Body of pancreas (tissue), 4 donors: Measurements from ENCODE around the gene YEATS2. TPM values are rescaled to one million over a fixed set of nuclear protein-coding genes. Genes with fewer than 3 reads are reported as not detected.
"Not testable (repeated sequence)": the region's sequence is repeated elsewhere in the genome, so short reads cannot be mapped to it uniquely, and the experiment has no call there.

Experiments used
- ATAC-seq: fragments of 150-250 bp; one replicate; pipeline ENCODE4 v1.9.1; 2016
- DNase-seq, 4 donors: peaks; one replicate each; pipeline ENCODE4 v3.0.0-alpha.2; 2019
- H3K27ac ChIP-seq, 4 donors: fragments of 200-600 bp; sonication (generic); 1 replicate in 3 of 4; 2 replicates in 1 of 4; pipeline versions ENCODE4 v1.5.1 to v1.6.1; 2016 to 2019; ENCODE audit warnings: mild to moderate bottlenecking in 1 of 4, mixed read lengths in 1 of 4, moderate library complexity in 1 of 4
- H3K27me3 ChIP-seq, 2 donors: fragments of 200-600 bp; sonication (generic); one replicate each; pipeline ENCODE4 v1.6.0; 2016; ENCODE audit warnings: mild to moderate bottlenecking in 1 of 2
- H3K36me3 ChIP-seq, 2 donors: fragments of 200-600 bp; sonication (generic); replicated peaks in 1 of 2; 2 replicates each; pipeline ENCODE4 v1.5.1; 2016; ENCODE audit warnings: low read depth in 2 of 2; ENCODE audit not compliant: insufficient read depth in 1 of 2
- H3K4me1 ChIP-seq: fragments of 200-600 bp; sonication (generic); one replicate; pipeline ENCODE4 v1.6.0; 2016
- H3K4me3 ChIP-seq, 2 donors: fragments of 200-600 bp; sonication (generic); 1 replicate in 1 of 2; 2 replicates in 1 of 2; pipeline ENCODE4 v1.5.1; 2016 to 2019
- H3K9me3 ChIP-seq, 3 donors: fragments of 200-600 bp; sonication (generic); 1 replicate in 2 of 3; 2 replicates in 1 of 3; pipeline ENCODE4 v1.5.1; 2016
- CTCF ChIP-seq, 7 experiments: fragments of 450-650 bp in 4 of 7; fragments of 200-600 bp in 3 of 7; sonication (generic) in 3 of 7; IDR thresholded peaks; one replicate each; pipeline ENCODE4 v1.5.1; 2016 to 2019; ENCODE audit warnings: antibody characterized with exemption in 7 of 7
- POLR2A ChIP-seq, 3 donors: fragments of 450-650 bp; IDR thresholded peaks; one replicate each; pipeline ENCODE4 v1.6.1; 2016; ENCODE audit warnings: antibody characterized with exemption in 3 of 3, mild to moderate bottlenecking in 2 of 3
- WGBS, 2 donors: methylation state at CpG; one replicate each; pipeline ENCODE4 v1.1.5; 2017; 5-methylcytosine and 5-hydroxymethylcytosine counted together
- intact Hi-C: fragments of 100-400 bp; cut with DNase I; formaldehyde crosslinking; loops from one replicate; pipeline ENCODE4 v1.15.1; 2023
- total RNA-seq, 2 donors: library from RNA; depleted of rRNA; stranded (reverse); fragments of >200 nt; gene quantifications; one replicate each; pipeline ENCODE4 v1.1.0, GENCODE V29; 2016

Gene YEATS2
- total RNA-seq, 2 donors from 2014 or later: 12.5 to 13.8 TPM

GRCh38 chr3:183662099-183662498, 35.5 kb upstream of the YEATS2 start:
- Histone ChIP-seq H3K9me3 (no peaks in the 10 kb centered on the region), H3K27me3 (no peaks in the 10 kb centered on the region), H3K4me3 (no peak overlapping the region), H3K27ac (no peak overlapping the region), H3K4me1 (peaks cover 17% of the 10 kb centered on the region), H3K36me3 (peaks cover 10% of the 10 kb centered on the region in 2 donors)
- DNase-seq: no peak
- 12 to 36% methylated on average over 3 of the region's 3 CpGs for WGBS, 2 donors
- no peak for TF ChIP-seq CTCF (IDR thresholded peaks at IDR 0.05)
- TF ChIP-seq POLR2A (IDR thresholded peaks at IDR 0.05): no peak
- intact Hi-C loops: no loop called here
- ATAC-seq: no peak

GRCh38 chr3:183664913-183665381, 32.6 kb upstream of the YEATS2 start:
- Histone ChIP-seq H3K27me3 (no peaks in the 10 kb centered on the region), H3K4me1 (peaks cover 17% of the 10 kb centered on the region), H3K4me3 (no peak overlapping the region), H3K27ac (no peak overlapping the region), H3K36me3 (peaks cover 10 to 13% of the 10 kb centered on the region in 2 donors), H3K9me3 (no peaks in the 10 kb centered on the region)
- no peak for ATAC-seq
- DNase-seq: no peak
- TF ChIP-seq POLR2A (IDR thresholded peaks at IDR 0.05) (no peak), CTCF (IDR thresholded peaks at IDR 0.05) (no peak)
- intact Hi-C loops: no loop called here
- WGBS, 2 donors: 77 to 82% methylated on average over 3 of the region's 3 CpGs

- no peak overlapping the region for H3K27ac ChIP-seq
- H3K4me3 ChIP-seq: no peak overlapping the region
- no peaks in the 10 kb centered on the region for H3K27me3 ChIP-seq
- no peak for DNase-seq
- H3K9me3 ChIP-seq: no peaks in the 10 kb centered on the region
- WGBS, 2 donors: 78 to 100% methylated on average over 3 of the region's 3 CpGs
- H3K36me3 ChIP-seq: peaks cover 3 to 8% of the 10 kb centered on the region in 2 donors
- intact Hi-C loops: no loop called here
- TF ChIP-seq POLR2A (IDR thresholded peaks at IDR 0.05): no peak
- no peak for TF ChIP-seq CTCF (IDR thresholded peaks at IDR 0.05)
- H3K4me1 ChIP-seq: no peaks in the 10 kb centered on the region
- ATAC-seq: no peak
Observed at GRCh38 chr3:183680061-183680460, 17.5 kb upstream of the YEATS2 start.

GRCh38 chr3:183687705-183688104, 9.9 kb upstream of the YEATS2 start:
- H3K36me3 ChIP-seq: no peaks in the 10 kb centered on the region
- no peak overlapping the region for H3K4me3 ChIP-seq
- ATAC-seq: no peak
- no peaks in the 10 kb centered on the region for H3K9me3 ChIP-seq
- TF ChIP-seq CTCF (IDR thresholded peaks at IDR 0.05) (no peak), POLR2A (IDR thresholded peaks at IDR 0.05) (no peak)
- peaks cover 12% of the 10 kb centered on the region for H3K4me1 ChIP-seq
- H3K27me3 ChIP-seq: no peaks in the 10 kb centered on the region
- intact Hi-C loops: no loop called here
- 84 to 90% methylated on average over 6 of the region's 6 CpGs for WGBS, 2 donors
- DNase-seq: no peak
- no peak overlapping the region for H3K27ac ChIP-seq

- TF ChIP-seq POLR2A (IDR thresholded peaks at IDR 0.05) (no peak), CTCF (IDR thresholded peaks at IDR 0.05) (no peak)
- H3K27me3 ChIP-seq: no peaks in the 10 kb centered on the region
- H3K4me3 ChIP-seq: no peak overlapping the region
- DNase-seq (peak in 3 of 4 donors; percentile 18 to 45 (median 22)), ATAC-seq (peak; percentile 68)
- no peak overlapping the region for H3K27ac ChIP-seq
- 40 to 46% methylated on average over 3 of the region's 3 CpGs for WGBS, 2 donors
- peaks cover 12% of the 10 kb centered on the region for H3K4me1 ChIP-seq
- intact Hi-C loops: no loop called here
- no peaks in the 10 kb centered on the region for H3K36me3 ChIP-seq
- H3K9me3 ChIP-seq: no peaks in the 10 kb centered on the region
Observed at GRCh38 chr3:183688874-183689273, 8.7 kb upstream of the YEATS2 start.

- WGBS, 2 donors: 90 to 100% methylated on average over 5 of the region's 5 CpGs
- H3K9me3 ChIP-seq, DNase-seq, H3K27me3 ChIP-seq, H3K4me3 ChIP-seq, H3K27ac ChIP-seq, intact Hi-C loops, ATAC-seq, H3K36me3 ChIP-seq: not testable (repeated sequence)
- H3K4me1 ChIP-seq: peaks cover 12% of the 10 kb centered on the region
Observed at GRCh38 chr3:183689621-183690020, 8.0 kb upstream of the YEATS2 start.
